HG03558 (cell line): Measurements from ENCODE around the gene ATG13.
"Not testable (repeated sequence)": the region's sequence is repeated elsewhere in the genome, so short reads cannot be mapped to it uniquely, and the experiment has no call there.

Experiments used
- ATAC-seq: cut with Tn5 transposase; IDR thresholded peaks from one replicate; pipeline ENCODE4 v1.9.1; 2021; ENCODE audit warnings: moderate number of reproducible peaks; ENCODE audit not compliant: unreplicated experiment; ENCODE audit errors: extremely low read depth

The ATG13 gene

DNA sequence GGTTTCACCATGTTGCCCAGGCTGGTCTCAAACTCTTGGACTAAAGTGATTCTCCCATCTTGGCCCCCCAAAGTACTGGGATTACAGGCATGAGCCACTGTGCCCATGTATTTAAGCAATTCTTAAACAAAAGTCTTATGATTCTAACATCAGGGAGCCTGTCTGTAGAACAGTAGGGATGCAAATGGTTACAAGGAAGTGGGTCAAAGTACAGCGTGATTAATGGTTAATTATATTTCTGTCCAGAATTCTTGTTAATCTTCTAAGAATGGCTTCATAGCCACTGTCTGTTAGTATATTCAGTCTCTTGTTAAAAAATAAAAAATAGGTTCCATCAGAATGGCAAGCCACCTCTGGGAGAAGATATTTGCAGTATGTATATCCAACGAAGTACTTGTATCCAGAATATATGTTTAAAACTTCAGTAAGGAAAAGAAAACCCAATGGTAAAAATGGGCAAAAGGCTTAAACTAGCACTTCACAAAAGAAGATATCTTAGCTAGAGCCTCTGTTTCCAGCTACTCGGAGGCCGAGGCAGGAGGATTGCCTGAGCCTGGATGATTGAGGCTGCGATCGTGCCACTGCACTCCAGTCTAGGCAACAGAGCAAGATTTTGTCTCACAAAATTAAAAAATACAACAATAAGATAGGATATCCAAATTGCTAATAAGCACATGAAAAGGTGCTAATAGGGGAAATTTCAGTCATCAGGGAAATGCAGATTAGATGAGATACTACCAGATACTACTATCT is 22.9 kb downstream of the ATG13 start:
- no peak for ATAC-seq

DNA sequence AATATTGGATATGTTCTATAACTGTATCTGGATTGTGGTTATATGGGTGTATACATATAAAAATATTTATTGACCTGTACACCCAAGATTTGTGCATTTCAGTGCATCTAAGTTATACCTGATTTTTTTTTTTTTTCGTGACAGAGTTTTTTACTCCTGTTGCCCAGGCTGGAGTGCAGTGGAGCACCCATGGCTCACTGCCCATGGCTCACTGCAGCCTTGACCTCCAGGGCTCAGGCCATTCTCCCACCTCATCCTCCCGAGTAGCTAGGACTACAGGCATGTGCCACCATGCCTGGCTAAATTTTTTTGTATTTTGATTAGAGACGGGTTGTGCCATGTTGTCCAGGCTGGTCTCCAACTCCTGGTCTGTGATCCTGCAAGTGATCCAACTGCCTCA is 24.3 kb downstream of the ATG13 start:
- ATAC-seq, result no peak

GRCh38 chr11:46642627-46643335 is 25.4 kb downstream of the ATG13 start:
- no peak for ATAC-seq

DNA sequence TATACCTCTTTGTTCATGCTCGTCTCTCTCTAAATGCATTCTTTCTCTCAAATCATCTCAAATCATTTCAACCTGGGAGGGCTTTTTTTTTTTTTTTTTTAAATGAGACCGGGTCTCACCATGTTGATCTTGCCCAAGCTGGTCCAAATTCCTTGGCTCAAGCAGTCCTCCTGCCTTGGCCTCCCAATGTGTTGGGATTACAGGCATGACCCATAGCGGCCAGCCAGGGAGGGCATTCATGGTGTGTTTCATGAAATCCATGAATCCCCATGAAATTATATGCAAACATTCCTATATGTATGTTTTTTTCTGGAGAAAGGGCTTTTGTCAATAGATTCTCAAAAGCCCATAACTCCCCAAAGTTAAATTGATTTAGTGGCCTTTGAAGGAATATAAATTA is 26.2 kb downstream of the ATG13 start:
- no peak for ATAC-seq

GRCh38 chr11:46643986-46644385 is 26.6 kb downstream of the ATG13 start:
- no peak for ATAC-seq

DNA sequence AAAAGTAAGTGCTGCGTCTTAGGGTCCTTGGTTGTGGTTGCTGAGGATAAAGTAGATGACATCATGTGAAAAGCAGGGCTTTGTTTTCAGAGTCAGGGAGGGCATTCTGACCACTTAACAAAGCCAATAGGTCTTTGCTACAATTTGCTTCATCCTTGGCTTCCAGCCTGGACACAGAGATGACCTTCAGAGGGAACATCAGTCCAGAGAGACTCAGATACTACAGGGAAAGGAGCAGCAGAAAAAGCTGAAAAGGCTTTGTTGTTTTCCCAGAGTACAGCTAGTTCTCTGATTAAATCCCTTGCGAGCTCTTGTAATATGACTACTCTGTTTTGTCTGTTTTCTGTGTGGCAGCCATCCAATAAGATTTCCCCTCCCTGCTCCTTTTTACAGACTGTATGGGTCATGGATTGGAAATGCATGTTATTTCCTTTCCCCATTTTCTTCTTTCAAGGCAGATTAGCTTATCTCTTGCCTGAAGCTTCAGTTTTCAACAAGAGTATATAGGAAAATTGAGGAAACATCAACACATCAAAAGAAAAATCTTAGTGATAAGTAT is 31.9 kb downstream of the ATG13 start:
- ATAC-seq, result no peak

GRCh38 chr11:46655631-46656030 is 38.3 kb downstream of the ATG13 start:
- no peak for ATAC-seq

GRCh38 chr11:46657186-46657585 is 39.8 kb downstream of the ATG13 start:
- no peak for ATAC-seq

- no peak for ATAC-seq
These were observed 40.9 kb downstream of the ATG13 start for GRCh38 chr11:46658259-46658658.

GRCh38 chr11:46659908-46660307 is 42.6 kb downstream of the ATG13 start:
- no peak for ATAC-seq

DNA sequence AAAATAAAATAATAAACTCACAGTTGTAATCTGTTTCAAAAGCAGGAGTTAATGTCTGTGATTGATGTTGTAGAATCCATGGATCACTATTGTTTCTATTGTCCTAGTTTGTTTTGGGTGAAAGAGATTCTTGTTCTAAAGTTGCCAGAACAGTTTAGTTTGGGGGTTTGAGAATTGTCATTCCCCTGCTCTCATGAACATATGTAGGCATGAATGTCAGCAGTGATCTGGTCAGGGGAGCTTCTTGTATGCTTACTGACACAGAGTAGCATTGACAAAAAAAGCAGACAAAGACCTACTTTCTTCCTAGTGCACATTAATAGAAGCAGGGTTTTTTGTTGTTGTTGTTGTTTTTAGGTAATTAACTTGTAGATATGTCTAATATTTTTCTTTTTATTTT is 44.5 kb downstream of the ATG13 start:
- ATAC-seq, result no peak

DNA sequence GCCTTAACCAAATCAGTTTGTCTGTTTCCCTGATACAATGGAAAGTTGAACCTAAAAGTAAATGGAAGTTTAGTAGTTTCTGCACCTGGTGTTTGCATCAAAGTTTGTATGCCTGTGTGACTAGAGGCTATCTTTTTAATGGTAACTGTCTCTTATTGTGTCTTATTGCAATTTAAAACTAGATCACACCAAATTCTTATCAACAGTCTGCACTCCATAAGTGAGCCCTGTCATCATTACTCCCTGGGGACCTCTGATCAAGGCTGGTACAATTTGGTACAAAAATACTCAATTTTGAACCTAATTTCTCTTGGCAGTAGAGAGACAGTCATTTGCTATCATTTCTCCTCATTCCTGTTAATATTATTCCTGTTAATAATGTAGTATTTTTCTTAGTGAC is 45.0 kb downstream of the ATG13 start:
- ATAC-seq, result no peak

DNA sequence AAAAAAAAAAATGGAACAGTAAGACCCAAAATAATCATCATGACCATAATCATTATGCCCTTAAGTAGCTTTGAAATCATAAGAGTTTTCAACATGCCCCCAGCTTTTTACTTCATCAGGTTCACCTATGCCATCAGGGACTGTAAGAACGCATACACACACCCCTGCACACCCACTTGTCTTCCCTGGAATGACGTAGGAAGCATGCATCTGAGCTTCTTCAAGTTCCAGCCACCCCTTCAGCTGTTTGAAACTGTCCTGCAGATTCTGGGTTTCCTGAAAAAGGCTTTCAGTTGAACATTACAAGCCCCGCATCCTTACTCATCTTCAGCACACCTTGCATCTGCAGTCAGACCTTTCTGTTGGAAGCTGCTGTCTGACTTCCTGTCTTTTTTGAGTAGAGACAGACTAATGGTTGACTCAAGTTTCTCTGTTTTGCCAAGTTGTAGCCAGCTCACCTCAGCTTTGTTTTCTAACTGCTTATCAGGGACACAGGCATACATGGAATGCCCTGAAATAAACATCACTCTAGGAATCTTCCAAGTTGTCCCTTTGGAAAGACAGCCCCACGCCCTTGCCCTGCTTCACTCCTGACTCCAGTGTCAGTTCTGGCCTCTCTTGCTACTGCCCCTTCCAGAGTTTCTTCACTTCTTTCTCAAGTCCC is 46.1 kb downstream of the ATG13 start:
- no peak for ATAC-seq

GRCh38 chr11:46664612-46665011 is 47.3 kb downstream of the ATG13 start:
- no peak for ATAC-seq

DNA sequence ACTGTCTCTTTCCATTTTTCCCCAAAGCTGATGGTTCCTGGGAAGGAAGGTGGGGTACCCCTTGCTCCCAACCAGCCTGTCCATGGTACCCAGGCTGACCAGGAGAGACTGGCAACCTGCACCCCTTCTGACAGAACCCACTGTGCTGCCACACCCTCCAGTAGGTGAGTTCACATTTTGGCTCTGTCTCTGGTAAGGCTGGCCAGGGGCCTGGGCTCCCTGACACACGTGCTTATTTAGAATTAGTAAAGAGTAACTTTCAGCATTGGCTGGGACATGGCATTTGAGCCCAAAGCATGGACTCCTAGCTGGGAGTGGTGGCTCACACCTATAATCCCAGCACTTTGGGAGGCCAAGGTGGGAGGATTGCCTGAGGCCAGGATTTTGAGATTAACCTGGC is 48.0 kb downstream of the ATG13 start:
- no peak for ATAC-seq

GRCh38 chr11:46666516-46666915 is 49.2 kb downstream of the ATG13 start:
- ATAC-seq, result no peak

DNA sequence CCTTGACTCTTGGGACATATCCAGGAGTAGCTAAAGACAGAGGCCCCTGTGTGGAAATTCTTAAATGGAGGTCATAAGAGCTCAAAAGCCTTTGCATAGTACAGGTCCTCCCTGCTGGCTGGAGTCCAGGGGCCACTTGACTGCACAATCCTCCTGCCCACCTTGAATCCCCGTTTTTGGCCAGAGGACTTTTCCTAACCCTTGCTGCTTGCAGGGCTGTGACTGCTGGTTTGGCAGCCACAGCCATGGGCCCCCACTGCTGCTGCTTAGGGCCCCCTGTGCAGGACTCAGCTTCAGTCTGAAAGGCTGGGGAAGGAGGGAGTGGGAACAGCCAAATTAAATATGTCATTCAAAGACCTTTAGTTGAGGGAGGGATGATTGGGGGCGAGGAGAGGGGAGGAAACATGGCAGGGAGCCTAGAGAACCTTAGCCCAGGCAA is 49.7 kb downstream of the ATG13 start:
- ATAC-seq, result no peak

GRCh38 chr11:46668480-46669085 is 51.2 kb downstream of the ATG13 start:
- ATAC-seq, result no peak

GRCh38 chr11:46669711-46670139 is 52.4 kb downstream of the ATG13 start:
- ATAC-seq, result no peak

- ATAC-seq, result not testable (repeated sequence)
These were observed 53.2 kb downstream of the ATG13 start for GRCh38 chr11:46670521-46670920.

DNA sequence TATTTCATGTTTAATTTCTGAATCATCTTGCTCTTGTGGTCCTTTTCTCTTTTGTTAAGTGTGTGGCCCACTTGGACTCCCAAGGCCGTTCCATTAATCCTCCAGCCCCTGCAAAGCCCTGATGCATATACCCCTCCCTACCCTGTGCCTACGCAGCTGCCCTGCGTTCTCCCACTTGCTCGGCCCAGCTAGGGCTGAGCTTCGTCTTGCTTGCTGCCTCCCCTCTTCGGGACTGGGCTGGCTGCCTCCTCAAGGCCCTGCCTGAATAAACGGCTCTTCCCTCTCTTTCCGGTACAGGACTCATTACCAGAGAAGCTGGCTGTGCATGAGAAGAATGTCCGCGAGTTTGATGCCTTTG is 54.6 kb downstream of the ATG13 start:
- ATAC-seq, result no peak
